ENCODE results near the gene MEIS2.

MEIS2 gene

DNA sequence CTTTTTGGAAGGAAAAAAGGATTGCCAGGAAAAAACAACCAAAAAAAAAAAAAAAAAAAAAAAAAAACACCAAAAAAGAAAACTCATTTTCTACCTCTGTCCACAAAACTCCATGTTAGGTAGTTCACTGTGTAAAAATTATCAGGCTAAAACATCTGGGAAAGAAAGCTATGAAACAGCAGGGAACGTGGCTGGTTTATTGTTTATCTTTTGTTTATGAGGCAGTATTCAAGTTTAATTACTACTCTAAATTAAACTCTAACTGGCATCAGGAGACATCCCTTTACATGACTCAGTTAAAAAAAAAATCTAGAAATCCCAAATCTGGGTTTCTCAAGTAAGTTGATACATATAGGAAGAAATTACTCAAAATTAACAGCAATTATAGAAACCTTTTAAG lies 21.8 kb downstream of the MEIS2 start:
- no peak for DNase-seq (ENCODE audit: low read depth)
- TF ChIP-seq CTCF (conservative IDR thresholded peaks at IDR 0.05; ENCODE audit: low read length), result no peak
- no peak overlapping the region for H3K4me3 ChIP-seq (ENCODE audit: low read length)

DNA sequence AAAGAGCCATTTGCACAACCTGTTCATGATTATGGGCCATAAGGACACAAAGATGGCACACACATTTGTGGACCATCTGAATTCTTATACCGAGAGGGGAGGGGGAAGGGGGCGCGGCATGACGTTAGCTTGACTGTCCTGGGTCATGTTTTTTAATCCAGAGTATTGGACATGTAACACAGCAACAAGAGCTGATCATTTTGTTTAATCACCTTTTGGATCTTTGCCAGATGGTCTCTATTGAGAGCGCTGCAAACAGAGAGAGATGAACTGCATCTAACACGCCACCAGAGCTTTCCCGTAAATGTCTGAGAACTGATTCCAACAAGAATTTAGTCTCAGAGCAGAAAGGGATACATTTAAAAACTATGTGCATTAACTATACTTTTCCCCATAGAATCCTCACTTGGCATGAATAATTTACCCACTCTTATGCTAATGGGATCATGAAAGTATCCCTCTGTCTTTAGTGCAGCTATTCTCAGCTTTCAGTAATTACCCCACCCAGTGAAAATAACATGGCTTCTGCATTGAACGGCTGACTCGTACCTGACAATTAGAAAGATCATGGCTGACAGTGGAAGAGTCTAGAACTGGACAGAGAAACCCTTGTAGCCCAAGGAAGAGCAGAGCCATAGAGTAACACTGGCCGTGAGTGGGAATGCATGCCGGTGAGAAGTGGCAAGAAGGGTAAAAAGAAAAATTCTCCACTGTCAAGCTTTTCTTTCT lies 22.6 kb downstream of the MEIS2 start:
- no peak overlapping the region for H3K4me3 ChIP-seq (ENCODE audit: low read length)
- DNase-seq (ENCODE audit: low read depth), result no peak
- TF ChIP-seq CTCF (conservative IDR thresholded peaks at IDR 0.05; ENCODE audit: low read length), result no peak

DNA sequence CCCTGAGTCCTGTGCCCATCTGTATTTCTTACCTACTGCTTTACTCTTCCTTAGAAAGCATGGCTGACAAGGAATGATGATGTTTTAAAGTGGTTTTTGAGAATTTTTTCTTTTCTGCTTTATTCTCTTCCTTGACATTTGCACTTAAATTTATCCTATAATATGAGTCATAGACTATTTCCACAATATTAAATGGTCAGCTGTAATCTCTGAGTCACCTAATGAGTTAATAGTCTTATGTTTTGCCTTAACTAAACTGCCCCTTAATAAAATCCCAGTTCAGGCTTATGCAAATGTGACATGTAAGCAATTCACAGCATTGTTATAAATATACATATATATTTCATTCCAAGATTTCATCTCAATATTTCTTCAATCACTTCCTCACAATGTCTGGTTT lies 23.8 kb downstream of the MEIS2 start:
- DNase-seq (ENCODE audit: low read depth), result no peak
- H3K4me3 ChIP-seq (ENCODE audit: low read length), result no peak overlapping the region
- no peak for TF ChIP-seq CTCF (conservative IDR thresholded peaks at IDR 0.05; ENCODE audit: low read length)

DNA sequence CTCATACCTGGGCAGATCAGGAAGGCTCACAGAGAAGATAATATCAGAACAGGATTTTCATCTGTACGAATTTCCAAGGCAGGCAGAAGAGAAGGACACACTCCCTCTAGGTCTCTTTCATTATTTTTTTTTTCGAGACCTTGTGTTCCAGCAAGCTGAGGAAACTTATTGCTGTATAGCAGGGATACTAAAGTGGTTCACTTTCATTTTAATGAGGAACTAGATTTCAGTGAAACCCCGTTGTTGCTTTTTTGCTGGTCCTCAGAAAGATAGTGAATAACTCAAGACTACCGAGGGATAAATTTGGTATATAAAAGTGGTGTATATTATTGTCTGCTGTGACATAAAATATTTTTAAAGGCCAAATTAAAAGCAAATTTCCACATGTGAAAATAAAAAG lies 24.6 kb downstream of the MEIS2 start:
- no peak for DNase-seq (ENCODE audit: low read depth)
- no peak for TF ChIP-seq CTCF (conservative IDR thresholded peaks at IDR 0.05; ENCODE audit: low read length)
- H3K4me3 ChIP-seq (ENCODE audit: low read length), result no peak overlapping the region

- peak; percentile 53 for DNase-seq (ENCODE audit: low read depth)
- H3K4me3 ChIP-seq (ENCODE audit: low read length), result no peak overlapping the region
- no peak for TF ChIP-seq CTCF (conservative IDR thresholded peaks at IDR 0.05; ENCODE audit: low read length)
These were observed 28.2 kb downstream of the MEIS2 start for GRCh38 chr15:37072181-37072580.

- no peak overlapping the region for H3K4me3 ChIP-seq (ENCODE audit: low read length)
- DNase-seq (ENCODE audit: low read depth), result no peak
- TF ChIP-seq CTCF (conservative IDR thresholded peaks at IDR 0.05; ENCODE audit: low read length), result no peak
These were observed 29.2 kb downstream of the MEIS2 start for GRCh38 chr15:37071134-37071533.

DNA sequence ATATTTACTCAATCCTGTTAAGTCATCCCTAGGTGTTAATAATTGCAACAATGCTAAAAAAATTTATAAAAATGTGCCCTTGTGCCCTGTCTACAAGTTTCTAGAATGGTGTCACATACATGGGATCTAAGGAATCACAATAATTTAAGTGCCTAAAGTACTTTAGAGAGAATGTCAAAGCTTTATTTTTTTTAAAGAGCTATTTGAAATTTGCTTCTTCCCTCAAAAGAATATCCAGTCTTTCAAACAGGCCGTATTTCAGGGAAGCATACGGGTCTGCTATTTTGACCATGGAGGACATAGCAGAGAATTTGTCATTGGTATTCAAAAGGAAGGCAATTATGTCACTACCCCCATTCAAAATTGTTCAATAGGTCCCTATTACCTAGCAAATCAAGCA lies 29.7 kb downstream of the MEIS2 start:
- DNase-seq (ENCODE audit: low read depth), result no peak
- TF ChIP-seq CTCF (conservative IDR thresholded peaks at IDR 0.05; ENCODE audit: low read length), result no peak
- no peak overlapping the region for H3K4me3 ChIP-seq (ENCODE audit: low read length)
